Esophagus squamous epithelium (tissue), 4 donors: Measurements from ENCODE around the gene METTL22.

ENCODE experiments used
- POLR2A ChIP-seq, 4 donors: fragments of 450-650 bp; IDR thresholded peaks; one replicate each; pipeline ENCODE4 v1.6.1; 2017; ENCODE audit warnings: antibody characterized with exemption in 4 of 4, mild to moderate bottlenecking in 4 of 4, moderate library complexity in 3 of 4
- TF ChIP-seq, protein P1 (sequence below), 6 experiments: fragments of 450-650 bp in 4 of 6; fragments of 200-600 bp in 2 of 6; sonication (generic) in 2 of 6; IDR thresholded peaks; one replicate each; pipeline ENCODE4 v1.5.1; 2016 to 2019; ENCODE audit warnings: antibody characterized with exemption in 6 of 6, mild to moderate bottlenecking in 4 of 6, moderate library complexity in 4 of 6

- TF ChIP-seq, protein P1, sequence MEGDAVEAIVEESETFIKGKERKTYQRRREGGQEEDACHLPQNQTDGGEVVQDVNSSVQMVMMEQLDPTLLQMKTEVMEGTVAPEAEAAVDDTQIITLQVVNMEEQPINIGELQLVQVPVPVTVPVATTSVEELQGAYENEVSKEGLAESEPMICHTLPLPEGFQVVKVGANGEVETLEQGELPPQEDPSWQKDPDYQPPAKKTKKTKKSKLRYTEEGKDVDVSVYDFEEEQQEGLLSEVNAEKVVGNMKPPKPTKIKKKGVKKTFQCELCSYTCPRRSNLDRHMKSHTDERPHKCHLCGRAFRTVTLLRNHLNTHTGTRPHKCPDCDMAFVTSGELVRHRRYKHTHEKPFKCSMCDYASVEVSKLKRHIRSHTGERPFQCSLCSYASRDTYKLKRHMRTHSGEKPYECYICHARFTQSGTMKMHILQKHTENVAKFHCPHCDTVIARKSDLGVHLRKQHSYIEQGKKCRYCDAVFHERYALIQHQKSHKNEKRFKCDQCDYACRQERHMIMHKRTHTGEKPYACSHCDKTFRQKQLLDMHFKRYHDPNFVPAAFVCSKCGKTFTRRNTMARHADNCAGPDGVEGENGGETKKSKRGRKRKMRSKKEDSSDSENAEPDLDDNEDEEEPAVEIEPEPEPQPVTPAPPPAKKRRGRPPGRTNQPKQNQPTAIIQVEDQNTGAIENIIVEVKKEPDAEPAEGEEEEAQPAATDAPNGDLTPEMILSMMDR (IDR thresholded peaks at IDR 0.05): no peak
- no peak for TF ChIP-seq POLR2A (IDR thresholded peaks at IDR 0.05)
Observed at GRCh38 chr16:8646326-8647053, 25.0 kb downstream of the METTL22 start.
